Measurements from ENCODE around the gene CSNK1A1. TPM values are rescaled to one million over a fixed set of nuclear protein-coding genes. Genes with fewer than 3 reads are reported as not detected.

The CSNK1A1 gene
- total RNA-seq (2021) (237 and 244 TPM in 2 replicates), Bru-seq, nascent RNA (percentile 98 among the genes with signal in this experiment), BruChase-seq, experiment 1, labeled RNA remaining after a 2-hour chase (percentile 95 among the genes with signal in this experiment), BruChase-seq, experiment 2, labeled RNA remaining after a 6-hour chase (percentile 94 among the genes with signal in this experiment)
- long read RNA-seq, full-length matches to known transcripts: 436 of 487 reads
- long read RNA-seq, partial matches to known transcripts: 18 of 487 reads
- long read RNA-seq, other reads (novel, unspliced or antisense): 33 of 487 reads

- CTCF ChIA-PET: no interaction called here
- no peaks in the 10 kb centered on the region for H3K27me3 ChIP-seq (replicated peaks; ENCODE audit: insufficient read depth, low read depth, low read length, poor library complexity)
- TSS peak; percentile 74 for BruUV-seq (replicated peaks)
- H3K27ac ChIP-seq (ENCODE audit: low read depth, low read length, poor library complexity, severe bottlenecking): peak within 1 kb of the TSS; percentile 95
- peaks cover 31% of the 10 kb centered on the region for H3K36me3 ChIP-seq (ENCODE audit: insufficient read depth, low read length, poor library complexity, severe bottlenecking)
- H3K9me3 ChIP-seq (ENCODE audit: low read depth, low read length, poor library complexity, severe bottlenecking): no peaks in the 10 kb centered on the region
- intact Hi-C loops (cut with micrococcal nuclease; ENCODE audit: unreplicated experiment): no loop called here
- peak within 1 kb of the TSS; percentile 91 for H3K4me3 ChIP-seq (ENCODE audit: low read depth, low read length, poor library complexity, severe bottlenecking)
- TF ChIP-seq EZH2 (IDR thresholded peaks at IDR 0.05; ENCODE audit: borderline replicate concordance, low read depth, low read length, poor library complexity, severe bottlenecking): no peak
- TF ChIP-seq, protein P1, sequence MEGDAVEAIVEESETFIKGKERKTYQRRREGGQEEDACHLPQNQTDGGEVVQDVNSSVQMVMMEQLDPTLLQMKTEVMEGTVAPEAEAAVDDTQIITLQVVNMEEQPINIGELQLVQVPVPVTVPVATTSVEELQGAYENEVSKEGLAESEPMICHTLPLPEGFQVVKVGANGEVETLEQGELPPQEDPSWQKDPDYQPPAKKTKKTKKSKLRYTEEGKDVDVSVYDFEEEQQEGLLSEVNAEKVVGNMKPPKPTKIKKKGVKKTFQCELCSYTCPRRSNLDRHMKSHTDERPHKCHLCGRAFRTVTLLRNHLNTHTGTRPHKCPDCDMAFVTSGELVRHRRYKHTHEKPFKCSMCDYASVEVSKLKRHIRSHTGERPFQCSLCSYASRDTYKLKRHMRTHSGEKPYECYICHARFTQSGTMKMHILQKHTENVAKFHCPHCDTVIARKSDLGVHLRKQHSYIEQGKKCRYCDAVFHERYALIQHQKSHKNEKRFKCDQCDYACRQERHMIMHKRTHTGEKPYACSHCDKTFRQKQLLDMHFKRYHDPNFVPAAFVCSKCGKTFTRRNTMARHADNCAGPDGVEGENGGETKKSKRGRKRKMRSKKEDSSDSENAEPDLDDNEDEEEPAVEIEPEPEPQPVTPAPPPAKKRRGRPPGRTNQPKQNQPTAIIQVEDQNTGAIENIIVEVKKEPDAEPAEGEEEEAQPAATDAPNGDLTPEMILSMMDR (conservative IDR thresholded peaks at IDR 0.05; ENCODE audit: low read depth, low read length): peak; percentile 57
- H3K4me1 ChIP-seq (ENCODE audit: insufficient read depth, low read length, poor library complexity, severe bottlenecking): peaks cover 30% of the 10 kb centered on the region
- POLR2A ChIA-PET (ENCODE audit: low non-redundant PET): interaction anchor here (0.5 to 0.6 kb wide), 3 partner anchors 16 to 104 kb away, joined by 3 to 22 read pairs (median 3); no protein-coding TSS in a partner anchor
- DNase-seq (ENCODE audit: low spot score): peak; percentile 99
Observed at GRCh38 chr5:149551227-149552037, at the start of gene CSNK1A1. Gene CSNK1A1 (minus strand): TSS chr5:149551439. CDS start chr5:149550964, 475 bp downstream.

DNA sequence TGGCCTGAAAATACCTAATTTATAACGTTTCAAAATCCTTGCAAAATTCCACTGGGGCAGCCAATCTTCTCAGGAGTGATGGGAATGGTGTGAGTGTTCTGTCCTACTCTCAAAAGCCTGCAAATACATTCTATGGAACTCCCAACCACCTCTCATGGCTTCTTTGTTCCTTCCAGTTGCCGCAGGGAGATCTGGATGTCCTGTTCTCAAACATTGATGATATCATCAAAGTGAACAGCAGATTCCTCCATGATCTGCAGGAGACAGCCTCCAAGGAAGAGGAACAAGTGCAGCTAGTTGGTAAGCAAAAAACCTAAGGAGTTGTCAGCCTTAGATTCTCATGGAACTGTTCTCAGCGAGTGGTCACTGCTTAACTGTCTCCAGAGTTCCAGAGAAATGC lies 49.7 kb upstream of the CSNK1A1 start:
- no TSS peak for BruUV-seq (replicated peaks)
- H3K4me3 ChIP-seq (ENCODE audit: low read depth, low read length, poor library complexity, severe bottlenecking): no peak overlapping the region
- no peak overlapping the region for H3K27ac ChIP-seq (ENCODE audit: low read depth, low read length, poor library complexity, severe bottlenecking)
- H3K9me3 ChIP-seq (ENCODE audit: low read depth, low read length, poor library complexity, severe bottlenecking): no peaks in the 10 kb centered on the region
- POLR2A ChIA-PET (ENCODE audit: low non-redundant PET): no interaction called here
- intact Hi-C loops (cut with micrococcal nuclease; ENCODE audit: unreplicated experiment): no loop called here
- H3K36me3 ChIP-seq (ENCODE audit: insufficient read depth, low read length, poor library complexity, severe bottlenecking): no peaks in the 10 kb centered on the region
- CTCF ChIA-PET: no interaction called here
- H3K27me3 ChIP-seq (replicated peaks; ENCODE audit: insufficient read depth, low read depth, low read length, poor library complexity): no peaks in the 10 kb centered on the region
- DNase-seq (ENCODE audit: low spot score): no peak
- TF ChIP-seq EZH2 (IDR thresholded peaks at IDR 0.05; ENCODE audit: borderline replicate concordance, low read depth, low read length, poor library complexity, severe bottlenecking): no peak
- TF ChIP-seq, protein P1 (conservative IDR thresholded peaks at IDR 0.05; ENCODE audit: low read depth, low read length): no peak
- H3K4me1 ChIP-seq (ENCODE audit: insufficient read depth, low read length, poor library complexity, severe bottlenecking): peaks cover 4% of the 10 kb centered on the region

GRCh38 chr5:149599375-149599774 lies 48.1 kb upstream of the CSNK1A1 start:
- CTCF ChIA-PET: no interaction called here
- DNase-seq (ENCODE audit: low spot score): no peak
- H3K27ac ChIP-seq (ENCODE audit: low read depth, low read length, poor library complexity, severe bottlenecking): no peak overlapping the region
- POLR2A ChIA-PET (ENCODE audit: low non-redundant PET): no interaction called here
- H3K27me3 ChIP-seq (replicated peaks; ENCODE audit: insufficient read depth, low read depth, low read length, poor library complexity): no peaks in the 10 kb centered on the region
- H3K4me1 ChIP-seq (ENCODE audit: insufficient read depth, low read length, poor library complexity, severe bottlenecking): peaks cover 4% of the 10 kb centered on the region
- intact Hi-C loops (cut with micrococcal nuclease; ENCODE audit: unreplicated experiment): no loop called here
- no TSS peak for BruUV-seq (replicated peaks)
- H3K4me3 ChIP-seq (ENCODE audit: low read depth, low read length, poor library complexity, severe bottlenecking): no peak overlapping the region
- no peaks in the 10 kb centered on the region for H3K36me3 ChIP-seq (ENCODE audit: insufficient read depth, low read length, poor library complexity, severe bottlenecking)
- H3K9me3 ChIP-seq (ENCODE audit: low read depth, low read length, poor library complexity, severe bottlenecking): no peaks in the 10 kb centered on the region
- TF ChIP-seq EZH2 (IDR thresholded peaks at IDR 0.05; ENCODE audit: borderline replicate concordance, low read depth, low read length, poor library complexity, severe bottlenecking): no peak
- TF ChIP-seq, protein P1 (conservative IDR thresholded peaks at IDR 0.05; ENCODE audit: low read depth, low read length): no peak

Data from A673 (cell line).